ENCODE data around the gene TESK1.

Gene TESK1

DNA sequence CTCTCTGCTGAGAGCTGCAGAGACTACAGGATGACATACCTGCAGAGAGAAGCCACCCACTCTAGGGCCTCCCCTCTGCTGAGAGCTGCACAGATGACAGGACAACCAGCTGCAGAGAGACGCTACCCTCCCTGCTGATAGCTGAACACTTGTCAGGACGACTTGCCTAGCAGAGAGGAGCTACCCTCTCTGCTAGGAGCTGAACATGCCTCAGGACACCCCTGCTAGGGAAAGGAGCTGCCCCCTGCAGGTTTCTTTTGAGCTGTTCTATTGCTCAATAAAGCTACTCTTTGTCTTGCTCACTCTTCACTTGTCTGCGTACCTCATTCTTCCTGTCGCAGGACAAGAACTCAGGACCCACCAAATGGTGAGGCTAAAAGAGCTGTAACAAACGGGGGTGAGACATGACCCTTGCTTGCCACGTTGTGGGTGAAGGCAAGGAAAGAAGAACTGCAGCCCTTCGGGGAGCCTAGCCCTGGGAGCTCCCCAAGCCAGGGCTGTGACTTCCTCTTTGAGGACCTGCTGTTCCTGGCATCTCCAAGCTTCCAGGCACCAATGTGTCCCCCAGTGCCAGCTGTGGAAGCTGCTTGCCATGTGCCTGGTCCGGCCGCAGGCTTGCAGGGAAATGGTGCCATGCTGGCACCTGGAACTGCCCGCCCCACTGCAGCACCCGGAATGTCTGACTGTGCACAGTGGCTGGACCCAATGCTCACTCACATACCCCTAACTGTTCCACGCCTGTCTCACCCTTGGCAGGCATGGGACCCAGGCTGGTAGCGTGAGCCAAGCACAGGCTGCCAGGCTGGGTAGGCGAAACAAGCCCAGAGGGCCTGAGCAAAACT lies 5.1 kb upstream of the TESK1 start:
- in situ Hi-C loops (cut with MboI; ENCODE audit: low sequenced_read_pairs, unreplicated experiment): no loop called here
- DNase-seq (ENCODE audit: low spot score): no peak
- TF ChIP-seq, protein P1, sequence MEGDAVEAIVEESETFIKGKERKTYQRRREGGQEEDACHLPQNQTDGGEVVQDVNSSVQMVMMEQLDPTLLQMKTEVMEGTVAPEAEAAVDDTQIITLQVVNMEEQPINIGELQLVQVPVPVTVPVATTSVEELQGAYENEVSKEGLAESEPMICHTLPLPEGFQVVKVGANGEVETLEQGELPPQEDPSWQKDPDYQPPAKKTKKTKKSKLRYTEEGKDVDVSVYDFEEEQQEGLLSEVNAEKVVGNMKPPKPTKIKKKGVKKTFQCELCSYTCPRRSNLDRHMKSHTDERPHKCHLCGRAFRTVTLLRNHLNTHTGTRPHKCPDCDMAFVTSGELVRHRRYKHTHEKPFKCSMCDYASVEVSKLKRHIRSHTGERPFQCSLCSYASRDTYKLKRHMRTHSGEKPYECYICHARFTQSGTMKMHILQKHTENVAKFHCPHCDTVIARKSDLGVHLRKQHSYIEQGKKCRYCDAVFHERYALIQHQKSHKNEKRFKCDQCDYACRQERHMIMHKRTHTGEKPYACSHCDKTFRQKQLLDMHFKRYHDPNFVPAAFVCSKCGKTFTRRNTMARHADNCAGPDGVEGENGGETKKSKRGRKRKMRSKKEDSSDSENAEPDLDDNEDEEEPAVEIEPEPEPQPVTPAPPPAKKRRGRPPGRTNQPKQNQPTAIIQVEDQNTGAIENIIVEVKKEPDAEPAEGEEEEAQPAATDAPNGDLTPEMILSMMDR (IDR thresholded peaks at IDR 0.05; ENCODE audit: borderline replicate concordance, control extremely low read depth, extremely low read depth, insufficient read depth, missing control alignments): no peak

DNA sequence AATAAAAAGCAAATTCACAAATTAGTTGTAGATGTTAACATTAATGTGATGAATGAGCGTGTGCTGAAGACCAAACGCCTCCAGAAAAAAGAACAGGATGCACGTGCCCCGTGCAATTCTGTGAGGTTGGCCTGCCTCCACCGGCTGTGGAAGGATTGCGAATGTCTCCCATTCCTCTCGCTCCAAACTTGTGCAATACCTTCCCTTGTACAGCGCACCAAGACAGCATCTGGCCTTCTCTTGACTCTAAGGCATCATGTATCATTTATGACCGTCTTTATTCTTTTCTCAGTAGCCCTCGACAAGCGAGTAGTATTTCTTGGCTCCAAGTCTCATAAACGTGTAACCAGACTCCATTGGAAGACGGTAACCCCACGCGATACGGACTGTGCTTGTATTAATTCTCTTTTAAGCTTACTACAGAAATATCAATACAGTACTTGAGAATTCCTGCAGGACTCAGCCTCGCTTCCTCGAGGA lies 1.5 kb upstream of the TESK1 start:
- in situ Hi-C loops (cut with MboI; ENCODE audit: low sequenced_read_pairs, unreplicated experiment): no loop called here
- DNase-seq (ENCODE audit: low spot score): no peak
- TF ChIP-seq, protein P1 (IDR thresholded peaks at IDR 0.05; ENCODE audit: borderline replicate concordance, control extremely low read depth, extremely low read depth, insufficient read depth, missing control alignments): no peak

DNA sequence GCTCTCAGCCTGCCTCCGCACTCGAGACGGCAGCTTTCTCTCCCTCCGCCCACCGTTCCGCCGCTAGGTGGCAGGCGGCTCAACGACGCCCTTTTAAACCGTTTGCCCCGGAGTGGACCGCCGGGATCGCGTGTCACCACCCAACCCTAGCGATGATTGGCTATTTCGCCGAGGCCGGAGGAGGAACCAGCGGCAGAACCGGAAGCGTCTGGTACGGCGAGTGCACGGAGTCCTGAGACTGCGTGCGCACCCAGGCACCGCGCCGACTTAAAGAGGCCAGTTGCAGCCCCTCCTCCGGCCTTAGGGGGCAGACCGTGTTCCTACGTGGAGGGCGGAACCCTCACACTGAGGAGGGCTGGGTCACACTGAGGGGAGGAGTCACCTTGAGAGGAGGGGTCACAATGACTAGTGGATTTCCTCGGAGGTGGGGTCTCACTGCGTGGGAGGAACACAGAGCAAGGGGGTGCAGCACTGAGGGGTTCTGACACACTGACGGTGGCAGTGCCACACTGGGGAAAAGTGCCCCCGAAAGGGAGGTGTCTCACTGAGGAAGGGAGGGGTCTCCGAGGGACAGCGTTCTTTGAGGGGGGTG lies 980 bp upstream of the TESK1 start:
- TF ChIP-seq, protein P1 (IDR thresholded peaks at IDR 0.05; ENCODE audit: borderline replicate concordance, control extremely low read depth, extremely low read depth, insufficient read depth, missing control alignments): peak; percentile 91
- in situ Hi-C loops (cut with MboI; ENCODE audit: low sequenced_read_pairs, unreplicated experiment): no loop called here
- DNase-seq (ENCODE audit: low spot score): peak; percentile 98

- peak; percentile 61 for DNase-seq (ENCODE audit: low spot score)
- TF ChIP-seq, protein P1 (IDR thresholded peaks at IDR 0.05; ENCODE audit: borderline replicate concordance, control extremely low read depth, extremely low read depth, insufficient read depth, missing control alignments): no peak
- in situ Hi-C loops (cut with MboI; ENCODE audit: low sequenced_read_pairs, unreplicated experiment): no loop called here
Observed at GRCh38 chr9:35605351-35606137, 482 bp downstream of the TESK1 start.

GRCh38 chr9:35606138-35606504 lies 1.1 kb downstream of the TESK1 start:
- in situ Hi-C loops (cut with MboI; ENCODE audit: low sequenced_read_pairs, unreplicated experiment): no loop called here
- TF ChIP-seq, protein P1 (IDR thresholded peaks at IDR 0.05; ENCODE audit: borderline replicate concordance, control extremely low read depth, extremely low read depth, insufficient read depth, missing control alignments): no peak
- DNase-seq (ENCODE audit: low spot score): no peak

DNA sequence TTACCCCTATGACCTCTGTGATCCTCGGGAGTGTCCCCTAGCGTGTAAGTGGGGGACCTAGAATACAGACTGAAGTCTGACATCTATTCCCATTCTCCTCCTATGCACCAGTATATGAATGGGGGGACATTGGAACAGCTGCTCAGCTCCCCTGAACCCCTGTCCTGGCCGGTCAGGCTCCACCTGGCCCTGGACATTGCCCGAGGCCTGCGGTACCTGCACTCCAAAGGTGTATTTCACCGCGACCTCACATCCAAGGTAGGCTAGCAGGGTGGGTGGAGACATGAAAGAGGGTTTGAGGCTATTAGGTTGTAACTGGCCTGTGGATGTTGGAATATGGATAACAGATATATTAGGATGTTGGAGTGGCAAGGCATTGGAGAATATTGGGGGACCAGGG lies 1.7 kb downstream of the TESK1 start:
- no peak for DNase-seq (ENCODE audit: low spot score)
- TF ChIP-seq, protein P1 (IDR thresholded peaks at IDR 0.05; ENCODE audit: borderline replicate concordance, control extremely low read depth, extremely low read depth, insufficient read depth, missing control alignments): no peak
- in situ Hi-C loops (cut with MboI; ENCODE audit: low sequenced_read_pairs, unreplicated experiment): no loop called here

Data from GM13976 (cell line).